Mucosa of stomach (tissue), 1 donor: ENCODE results near the gene GEMIN4.
"Not testable (repeated sequence)": the region's sequence is repeated elsewhere in the genome, so short reads cannot be mapped to it uniquely, and the experiment has no call there.

Source experiments
- H3K27me3 ChIP-seq: one replicate; pipeline ENCODE4 v1.7.0; 2013; ENCODE audit warnings: mild to moderate bottlenecking, low read length; ENCODE audit not compliant: control insufficient read depth, insufficient read depth
- H3K36me3 ChIP-seq: one replicate; pipeline ENCODE4 v1.7.0; 2013; ENCODE audit warnings: low read length; ENCODE audit not compliant: control insufficient read depth, insufficient read depth
- H3K4me1 ChIP-seq: one replicate; pipeline ENCODE4 v1.7.0; 2013; ENCODE audit warnings: mild to moderate bottlenecking, low read length; ENCODE audit not compliant: control insufficient read depth, insufficient read depth
- H3K4me3 ChIP-seq: one replicate; pipeline ENCODE4 v1.7.0; 2013; ENCODE audit warnings: low read length
- H3K9ac ChIP-seq: one replicate; pipeline ENCODE4 v1.7.0; 2013; ENCODE audit warnings: mild to moderate bottlenecking, low read length, moderate library complexity
- H3K9me3 ChIP-seq: one replicate; pipeline ENCODE4 v1.7.0; 2013; ENCODE audit warnings: mild to moderate bottlenecking, low read length, moderate library complexity; ENCODE audit not compliant: control insufficient read depth
- donor health status: Pancreatic carcinoma.

GEMIN4 gene

GRCh38 chr17:703081-703875, 48.8 kb downstream of the GEMIN4 start:
- H3K9ac ChIP-seq = no peak overlapping the region
- H3K4me3 ChIP-seq = no peak overlapping the region
- no peaks in the 10 kb centered on the region for H3K27me3 ChIP-seq
- peaks cover 15% of the 10 kb centered on the region for H3K4me1 ChIP-seq
- H3K36me3 ChIP-seq = no peaks in the 10 kb centered on the region
- no peaks in the 10 kb centered on the region for H3K9me3 ChIP-seq

GRCh38 chr17:700504-701094, 51.5 kb downstream of the GEMIN4 start:
- no peaks in the 10 kb centered on the region for H3K27me3 ChIP-seq
- no peaks in the 10 kb centered on the region for H3K36me3 ChIP-seq
- H3K4me3 ChIP-seq = no peak overlapping the region
- peak overlapping the region; percentile 28 for H3K9ac ChIP-seq
- no peaks in the 10 kb centered on the region for H3K9me3 ChIP-seq
- peaks cover 7% of the 10 kb centered on the region for H3K4me1 ChIP-seq

- peaks cover 7% of the 10 kb centered on the region for H3K4me1 ChIP-seq
- H3K9ac ChIP-seq = no peak overlapping the region
- no peaks in the 10 kb centered on the region for H3K9me3 ChIP-seq
- H3K4me3 ChIP-seq = no peak overlapping the region
- no peaks in the 10 kb centered on the region for H3K27me3 ChIP-seq
- H3K36me3 ChIP-seq = no peaks in the 10 kb centered on the region
These were observed 52.7 kb downstream of the GEMIN4 start for GRCh38 chr17:699345-699744.

- H3K27me3 ChIP-seq, H3K9me3 ChIP-seq, H3K9ac ChIP-seq, H3K4me3 ChIP-seq, H3K4me1 ChIP-seq, H3K36me3 ChIP-seq: not testable (repeated sequence)
These were observed 54.0 kb downstream of the GEMIN4 start for GRCh38 chr17:698096-698495.

GRCh38 chr17:697682-698081, 54.4 kb downstream of the GEMIN4 start:
- Histone ChIP-seq H3K9me3 (no peaks in the 10 kb centered on the region), H3K27me3 (no peaks in the 10 kb centered on the region), H3K36me3 (no peaks in the 10 kb centered on the region), H3K4me1 (peaks cover 7% of the 10 kb centered on the region), H3K9ac (no peak overlapping the region), H3K4me3 (no peak overlapping the region)

GRCh38 chr17:696369-696768, 55.7 kb downstream of the GEMIN4 start:
- H3K27me3 ChIP-seq = no peaks in the 10 kb centered on the region

More at GRCh38 chr17:696369-696768, 55.7 kb downstream of the GEMIN4 start:
- Histone ChIP-seq H3K4me3 (no peak overlapping the region), H3K9ac (no peak overlapping the region), H3K4me1 (peaks cover 7% of the 10 kb centered on the region), H3K9me3 (no peaks in the 10 kb centered on the region), H3K36me3 (no peaks in the 10 kb centered on the region)
